HepG2 (cell line): ENCODE results near the gene NHP2.

Experiments
- ARNT ChIP-seq: fragments of 450-650 bp; IDR thresholded peaks from 2 replicates; pipeline ENCODE4 v1.6.1; 2017
- FOSL1 ChIP-seq: sonication (generic); formaldehyde crosslinking; IDR thresholded peaks from 2 replicates; pipeline ENCODE4 v1.9.0; 2021; ENCODE audit warnings: missing genetic modification reagents, borderline replicate concordance
- RERE ChIP-seq: IDR thresholded peaks from 2 replicates; pipeline ENCODE4 v1.6.1; 2016; ENCODE audit warnings: low read depth, missing genetic modification reagents, missing compliant biosample characterization

GRCh38 chr5:178115136-178115813 lies 38.4 kb downstream of the NHP2 start:
- TF ChIP-seq ARNT, result no peak
- no peak for TF ChIP-seq RERE (CRISPR knock-in tag)
- TF ChIP-seq FOSL1 (CRISPR knock-in tag), result no peak
